Measurements from ENCODE around the gene GNG4. TPM values are rescaled to one million over a fixed set of nuclear protein-coding genes. Genes with fewer than 3 reads are reported as not detected.

The GNG4 gene
- total RNA-seq, 2 donors from 2014 or later, result 13.5 to 14.2 TPM

DNA sequence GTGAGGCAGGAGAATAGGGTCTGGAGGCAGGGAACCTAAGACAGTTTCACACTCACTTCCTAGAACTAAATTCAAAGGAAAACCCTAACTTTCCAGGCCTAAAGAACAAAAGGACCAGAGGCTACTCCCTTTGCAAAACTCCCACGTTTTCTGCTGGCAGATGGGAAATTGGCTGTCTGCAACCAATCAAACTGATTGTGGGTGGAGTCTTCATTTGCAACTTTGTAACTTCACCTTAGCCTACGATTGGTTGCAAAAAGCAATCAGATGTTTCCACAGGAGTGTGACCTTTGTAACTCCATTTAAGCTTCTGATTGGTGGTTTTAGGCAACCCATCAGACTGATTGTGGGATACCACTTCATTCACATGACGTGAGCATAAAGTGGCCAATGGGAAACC lies 19.7 kb upstream of the GNG4 start:
- peaks cover 53% of the 10 kb centered on the region for H3K9me3 ChIP-seq (ENCODE audit: control insufficient read depth, low read length)
- WGBS, 2 experiments (ENCODE audit: insufficient coverage in 1 of 2, insufficient read length in 1 of 2), result 93 to 95% methylated on average over 3 of the region's 3 CpGs
- no peak overlapping the region for H3K27ac Mint-ChIP-seq
- H3K36me3 ChIP-seq (ENCODE audit: control insufficient read depth, insufficient read depth, low read length), result no peaks in the 10 kb centered on the region
- peaks cover 35% of the 10 kb centered on the region for H3K9me3 Mint-ChIP-seq
- peak overlapping the region; percentile 47 for H3K4me3 ChIP-seq (ENCODE audit: low read length)
- no peaks in the 10 kb centered on the region for H3K27me3 Mint-ChIP-seq (ENCODE audit: insufficient read depth)
- peaks cover 20% of the 10 kb centered on the region for H3K36me3 Mint-ChIP-seq (ENCODE audit: low read depth)
- DNase-seq, result peak; percentile 68
- H3K9ac ChIP-seq (ENCODE audit: extremely low read depth, low read length, poor library complexity, severe bottlenecking), result no peak overlapping the region
- H3K4me1 Mint-ChIP-seq, result no peaks in the 10 kb centered on the region
- TF ChIP-seq, protein P1, sequence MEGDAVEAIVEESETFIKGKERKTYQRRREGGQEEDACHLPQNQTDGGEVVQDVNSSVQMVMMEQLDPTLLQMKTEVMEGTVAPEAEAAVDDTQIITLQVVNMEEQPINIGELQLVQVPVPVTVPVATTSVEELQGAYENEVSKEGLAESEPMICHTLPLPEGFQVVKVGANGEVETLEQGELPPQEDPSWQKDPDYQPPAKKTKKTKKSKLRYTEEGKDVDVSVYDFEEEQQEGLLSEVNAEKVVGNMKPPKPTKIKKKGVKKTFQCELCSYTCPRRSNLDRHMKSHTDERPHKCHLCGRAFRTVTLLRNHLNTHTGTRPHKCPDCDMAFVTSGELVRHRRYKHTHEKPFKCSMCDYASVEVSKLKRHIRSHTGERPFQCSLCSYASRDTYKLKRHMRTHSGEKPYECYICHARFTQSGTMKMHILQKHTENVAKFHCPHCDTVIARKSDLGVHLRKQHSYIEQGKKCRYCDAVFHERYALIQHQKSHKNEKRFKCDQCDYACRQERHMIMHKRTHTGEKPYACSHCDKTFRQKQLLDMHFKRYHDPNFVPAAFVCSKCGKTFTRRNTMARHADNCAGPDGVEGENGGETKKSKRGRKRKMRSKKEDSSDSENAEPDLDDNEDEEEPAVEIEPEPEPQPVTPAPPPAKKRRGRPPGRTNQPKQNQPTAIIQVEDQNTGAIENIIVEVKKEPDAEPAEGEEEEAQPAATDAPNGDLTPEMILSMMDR (conservative IDR thresholded peaks at IDR 0.05), result no peak
- H3K27me3 ChIP-seq (ENCODE audit: control insufficient read depth, insufficient read depth, low read length, poor library complexity, severe bottlenecking), result no peaks in the 10 kb centered on the region
- H3K4me1 ChIP-seq (ENCODE audit: control insufficient read depth, insufficient read depth, low read length), result no peaks in the 10 kb centered on the region
- no peak overlapping the region for H3K4me3 Mint-ChIP-seq
- H3K27ac ChIP-seq (ENCODE audit: low read depth, low read length), result no peak overlapping the region

DNA sequence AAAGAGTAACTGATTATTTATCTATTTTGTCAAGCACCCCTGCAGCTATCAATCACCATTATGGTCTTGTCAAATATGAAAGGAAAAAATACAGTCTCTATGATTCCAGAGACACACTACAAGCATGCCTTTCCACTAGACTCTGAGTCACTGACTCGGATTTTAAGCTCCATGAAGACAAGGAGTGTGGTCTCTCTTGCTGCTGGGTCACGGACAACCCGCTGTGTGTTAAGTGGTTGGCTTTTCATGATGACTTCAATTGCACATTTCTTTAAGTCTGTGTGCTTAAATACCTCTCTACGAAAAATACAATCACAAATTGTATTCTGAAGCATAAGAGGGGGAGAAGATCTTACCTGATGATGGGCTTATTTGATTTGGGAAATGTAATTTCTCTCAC lies 14.0 kb upstream of the GNG4 start:
- Mint-ChIP-seq H3K4me1 (peaks cover 4% of the 10 kb centered on the region), H3K36me3 (ENCODE audit: low read depth) (no peaks in the 10 kb centered on the region), H3K27ac (no peak overlapping the region), H3K27me3 (ENCODE audit: insufficient read depth) (no peaks in the 10 kb centered on the region), H3K9me3 (peaks cover 4% of the 10 kb centered on the region), H3K4me3 (no peak overlapping the region)
- 80 to 93% methylated on average over 3 to 4 of the region's 4 CpGs for WGBS, 2 experiments (ENCODE audit: insufficient coverage in 1 of 2, insufficient read length in 1 of 2)
- TF ChIP-seq, protein P1 (conservative IDR thresholded peaks at IDR 0.05), result no peak
- H3K36me3 ChIP-seq (ENCODE audit: control insufficient read depth, insufficient read depth, low read length), result no peaks in the 10 kb centered on the region
- no peaks in the 10 kb centered on the region for H3K4me1 ChIP-seq (ENCODE audit: control insufficient read depth, insufficient read depth, low read length)
- H3K27ac ChIP-seq (ENCODE audit: low read depth, low read length), result no peak overlapping the region
- H3K9ac ChIP-seq (ENCODE audit: extremely low read depth, low read length, poor library complexity, severe bottlenecking), result no peak overlapping the region
- H3K27me3 ChIP-seq (ENCODE audit: control insufficient read depth, insufficient read depth, low read length, poor library complexity, severe bottlenecking), result no peaks in the 10 kb centered on the region
- H3K4me3 ChIP-seq (ENCODE audit: low read length), result no peak overlapping the region
- peaks cover 4% of the 10 kb centered on the region for H3K9me3 ChIP-seq (ENCODE audit: control insufficient read depth, low read length)
- no peak for DNase-seq

DNA sequence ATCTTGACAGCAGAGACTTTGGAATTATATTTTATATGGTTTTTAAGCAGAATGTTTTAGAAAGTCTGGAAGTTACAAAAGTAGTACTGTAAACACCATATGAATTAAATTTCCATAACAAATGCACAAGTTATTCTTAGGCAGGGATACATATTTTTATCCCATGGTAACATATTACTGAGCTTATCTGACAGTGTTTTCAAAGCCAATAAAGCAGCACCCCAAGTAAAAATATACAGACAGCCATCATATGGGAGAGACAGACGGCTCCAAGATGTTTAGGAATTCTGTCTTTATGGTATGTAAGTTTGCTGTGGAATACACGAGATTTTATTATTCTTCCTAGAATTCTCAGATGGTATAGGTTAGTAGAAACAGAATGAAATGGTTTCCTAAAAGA lies 12.0 kb upstream of the GNG4 start:
- no peaks in the 10 kb centered on the region for H3K27me3 Mint-ChIP-seq (ENCODE audit: insufficient read depth)

More for the DNA sequence above, 12.0 kb upstream of the GNG4 start:
- Mint-ChIP-seq H3K9me3 (no peaks in the 10 kb centered on the region), H3K4me1 (peaks cover 9% of the 10 kb centered on the region), H3K4me3 (no peak overlapping the region), H3K36me3 (ENCODE audit: low read depth) (no peaks in the 10 kb centered on the region), H3K27ac (no peak overlapping the region)
- no peaks in the 10 kb centered on the region for H3K4me1 ChIP-seq (ENCODE audit: control insufficient read depth, insufficient read depth, low read length)
- no peak overlapping the region for H3K4me3 ChIP-seq (ENCODE audit: low read length)
- no peak overlapping the region for H3K9ac ChIP-seq (ENCODE audit: extremely low read depth, low read length, poor library complexity, severe bottlenecking)
- no peak overlapping the region for H3K27ac ChIP-seq (ENCODE audit: low read depth, low read length)
- TF ChIP-seq, protein P1 (conservative IDR thresholded peaks at IDR 0.05), result no peak
- no peak for DNase-seq
- no peaks in the 10 kb centered on the region for H3K9me3 ChIP-seq (ENCODE audit: control insufficient read depth, low read length)
- H3K36me3 ChIP-seq (ENCODE audit: control insufficient read depth, insufficient read depth, low read length), result no peaks in the 10 kb centered on the region
- WGBS, 2 experiments (ENCODE audit: insufficient coverage in 1 of 2, insufficient read length in 1 of 2), result 50 to 68% methylated on average over 1 to 2 of the region's 2 CpGs
- H3K27me3 ChIP-seq (ENCODE audit: control insufficient read depth, insufficient read depth, low read length, poor library complexity, severe bottlenecking), result no peaks in the 10 kb centered on the region
